Stimulated activated CD8-positive, alpha-beta memory T cell treated with anti-CD3 and anti-CD28 coated beads, Interleukin-4, amount 100 ng/mL, for 24 hours (primary cell): ENCODE results near the gene ZNF2.

ENCODE experiments used
- DNase-seq: peaks from one replicate; pipeline ENCODE4 v3.0.0-alpha.2; 2020; ENCODE audit warnings: low read depth

Gene ZNF2

GRCh38 chr2:95206096-95206495 lies 40.5 kb downstream of the ZNF2 start:
- no peak for DNase-seq

DNA sequence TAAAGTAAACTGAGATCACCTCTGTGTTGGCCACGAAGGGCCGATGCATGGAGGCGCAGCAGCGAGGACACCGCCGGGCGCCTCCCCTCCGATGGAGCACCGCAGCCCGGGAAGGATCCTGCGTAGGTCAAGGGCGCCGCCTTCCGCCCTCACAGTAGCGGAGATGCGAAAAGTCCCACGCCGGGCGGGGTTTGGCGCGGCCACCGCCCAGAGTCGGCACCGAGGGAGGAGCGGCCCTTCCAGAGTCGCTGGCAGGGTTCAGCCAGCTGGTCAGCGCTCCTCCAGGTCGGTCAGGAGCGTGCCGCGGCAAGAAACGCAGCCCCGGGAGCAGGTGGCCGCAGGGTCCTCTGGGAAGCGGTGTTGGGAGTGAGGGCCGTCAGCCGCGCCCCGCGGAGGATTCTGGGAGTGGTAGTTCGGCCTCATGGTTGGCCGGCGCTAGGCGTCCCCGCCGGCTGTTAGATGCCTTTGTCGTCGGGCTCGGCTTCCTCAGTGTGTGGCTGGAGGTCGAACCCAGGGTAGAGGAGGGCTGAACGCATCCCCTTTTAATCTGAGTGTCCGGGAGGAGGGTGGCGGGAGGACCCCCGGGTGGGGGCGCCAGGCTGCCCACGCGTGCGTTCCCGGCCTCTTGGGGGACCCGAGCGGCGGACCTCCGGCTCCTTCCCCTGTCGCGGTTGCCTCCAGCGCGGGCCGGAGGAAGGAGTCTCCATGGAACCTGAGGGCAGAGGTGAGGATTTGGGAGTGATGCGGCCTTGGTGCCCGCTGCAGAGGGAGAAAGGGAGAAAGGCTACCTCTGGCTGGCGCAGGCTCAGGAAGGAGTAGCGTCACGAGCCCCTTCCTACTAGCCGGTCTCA lies 41.7 kb downstream of the ZNF2 start, which contains the start of gene ZNF892:
TSS of gene ZNF892 (plus strand) at position 411 of the 851 bp plus-strand sequence. CDS start at position 706, 295 bp downstream.
- DNase-seq: peak; percentile 74

- no peak for DNase-seq
These were observed 42.5 kb downstream of the ZNF2 start for GRCh38 chr2:95208106-95208505.

DNA sequence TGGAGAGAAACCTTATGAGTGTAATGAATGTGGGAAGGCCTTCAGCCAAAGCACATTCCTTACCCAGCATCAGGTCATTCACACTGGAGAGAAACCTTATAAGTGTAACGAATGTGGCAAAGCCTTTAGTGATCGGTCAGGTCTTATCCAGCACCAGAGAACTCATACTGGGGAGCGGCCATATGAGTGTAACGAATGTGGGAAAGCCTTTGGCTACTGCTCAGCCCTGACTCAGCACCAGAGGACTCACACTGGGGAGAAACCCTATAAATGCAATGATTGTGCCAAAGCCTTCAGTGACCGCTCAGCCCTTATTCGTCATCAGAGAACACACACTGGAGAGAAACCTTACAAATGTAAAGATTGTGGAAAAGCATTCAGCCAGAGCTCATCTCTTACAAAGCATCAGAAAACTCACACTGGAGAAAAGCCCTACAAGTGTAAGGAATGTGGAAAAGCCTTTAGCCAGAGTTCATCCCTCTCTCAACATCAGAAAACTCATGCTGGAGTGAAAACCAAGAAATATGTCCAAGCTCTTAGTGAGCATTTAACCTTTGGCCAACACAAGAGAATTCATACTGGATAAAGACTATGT lies 49.5 kb downstream of the ZNF2 start:
- no peak for DNase-seq

DNA sequence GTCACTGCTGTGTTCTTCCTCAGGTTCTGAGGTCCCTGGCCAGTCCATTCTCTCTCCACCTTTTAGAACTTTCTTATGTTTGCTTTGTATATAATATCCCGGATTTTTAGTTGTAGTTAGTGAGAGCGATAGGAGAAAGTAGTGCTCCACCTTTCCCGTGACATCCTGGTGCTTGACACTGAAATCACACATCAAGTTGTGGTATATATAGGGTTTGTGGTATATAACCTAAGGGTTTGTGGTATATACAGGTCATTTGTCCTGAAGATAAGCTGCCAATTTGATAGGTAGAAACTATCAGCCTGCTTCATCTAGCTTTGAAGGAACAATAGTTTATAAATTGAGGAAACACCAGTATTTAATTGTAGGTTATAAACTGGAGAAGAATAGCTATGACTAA lies 54.8 kb downstream of the ZNF2 start:
- DNase-seq: no peak

- no peak for DNase-seq
These were observed 60.0 kb downstream of the ZNF2 start for GRCh38 chr2:95225658-95226057.

GRCh38 chr2:95231723-95232122 lies 66.1 kb downstream of the ZNF2 start:
- DNase-seq: no peak

- DNase-seq: no peak
These were observed 66.6 kb downstream of the ZNF2 start for GRCh38 chr2:95232232-95232631.
